HG03469 (cell line): ENCODE measurements around the gene KCNMB4.

Source experiments
- ATAC-seq: cut with Tn5 transposase; IDR thresholded peaks from one replicate; pipeline ENCODE4 v1.9.1; 2021; ENCODE audit warnings: mild to moderate bottlenecking, moderate library complexity, moderate number of reproducible peaks; ENCODE audit not compliant: unreplicated experiment

Gene KCNMB4

DNA sequence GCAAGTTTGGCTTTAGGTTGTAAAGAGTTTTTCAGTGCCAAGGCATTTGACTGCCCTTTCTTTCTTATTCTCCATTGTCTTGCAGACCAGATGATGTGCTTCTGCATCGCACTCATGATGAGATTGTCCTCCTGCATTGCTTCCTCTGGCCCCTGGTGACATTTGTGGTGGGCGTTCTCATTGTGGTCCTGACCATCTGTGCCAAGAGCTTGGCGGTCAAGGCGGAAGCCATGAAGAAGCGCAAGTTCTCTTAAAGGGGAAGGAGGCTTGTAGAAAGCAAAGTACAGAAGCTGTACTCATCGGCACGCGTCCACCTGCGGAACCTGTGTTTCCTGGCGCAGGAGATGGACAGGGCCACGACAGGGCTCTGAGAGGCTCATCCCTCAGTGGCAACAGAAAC is 64.3 kb downstream of the KCNMB4 start:
- no peak for ATAC-seq

DNA sequence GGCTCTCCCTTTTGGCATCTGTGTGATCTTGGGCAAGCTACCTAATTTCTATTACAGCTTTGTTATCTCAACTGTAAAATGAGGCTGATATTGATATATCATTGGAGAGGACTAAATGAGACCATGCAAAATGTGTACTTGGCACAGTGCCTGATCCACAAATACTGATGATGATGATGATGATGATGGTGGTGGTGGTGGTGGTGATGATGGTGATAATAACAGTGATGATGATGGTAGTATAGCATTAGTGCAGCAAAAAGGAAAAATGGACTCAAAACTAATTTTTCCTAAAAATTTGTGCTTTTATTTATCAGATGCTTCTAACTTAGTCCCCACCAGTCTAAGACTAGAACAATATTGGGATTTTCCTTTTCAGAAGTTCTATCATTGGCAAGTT is 70.7 kb downstream of the KCNMB4 start:
- no peak for ATAC-seq

DNA sequence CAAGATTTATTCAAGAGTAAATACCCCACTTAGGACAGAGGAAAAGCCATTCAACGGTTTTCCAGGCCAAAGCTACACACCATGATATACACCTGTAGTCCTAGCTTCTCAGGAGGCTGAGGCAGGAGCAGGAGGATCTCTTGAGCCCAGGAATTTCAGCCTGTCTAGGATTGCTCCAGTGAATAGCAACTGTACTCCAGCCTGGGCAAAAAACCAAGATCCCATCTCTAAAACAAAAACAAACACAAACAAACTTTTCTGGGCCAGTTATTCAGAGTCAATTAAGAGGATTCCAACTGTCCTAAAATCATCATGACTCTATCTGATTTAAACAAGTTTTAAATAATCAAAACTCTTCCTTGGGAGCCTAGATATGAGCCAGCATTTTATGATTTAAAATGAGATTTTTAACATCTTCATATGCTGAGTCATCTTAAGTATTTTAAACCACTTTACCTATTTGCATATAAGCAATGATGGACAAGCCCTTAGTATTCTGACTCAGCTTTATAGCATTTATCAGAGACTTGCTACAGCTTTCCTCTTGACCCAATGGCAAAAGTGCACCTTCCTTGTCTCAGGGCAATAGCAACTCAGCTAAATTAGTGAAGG is 77.1 kb downstream of the KCNMB4 start:
- ATAC-seq: no peak

DNA sequence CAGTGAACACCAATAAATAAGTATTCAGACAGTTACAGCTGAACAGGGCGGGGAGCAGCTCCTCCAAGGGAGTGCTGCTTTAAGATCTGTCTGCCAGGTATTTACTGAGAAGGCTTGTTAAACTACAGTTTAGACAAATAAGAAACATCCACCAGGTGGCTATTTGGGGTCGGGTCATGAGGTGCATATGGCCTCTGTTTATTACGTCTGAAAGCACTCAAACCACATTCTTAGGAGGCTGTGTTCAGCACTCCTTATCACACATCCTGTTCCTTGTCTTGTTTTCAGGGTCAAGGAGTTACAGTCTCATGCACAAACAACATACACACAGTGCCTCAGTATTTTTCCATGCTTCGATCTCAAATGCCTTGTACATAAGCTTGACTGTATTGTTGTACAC is 78.8 kb downstream of the KCNMB4 start:
- ATAC-seq: no peak

DNA sequence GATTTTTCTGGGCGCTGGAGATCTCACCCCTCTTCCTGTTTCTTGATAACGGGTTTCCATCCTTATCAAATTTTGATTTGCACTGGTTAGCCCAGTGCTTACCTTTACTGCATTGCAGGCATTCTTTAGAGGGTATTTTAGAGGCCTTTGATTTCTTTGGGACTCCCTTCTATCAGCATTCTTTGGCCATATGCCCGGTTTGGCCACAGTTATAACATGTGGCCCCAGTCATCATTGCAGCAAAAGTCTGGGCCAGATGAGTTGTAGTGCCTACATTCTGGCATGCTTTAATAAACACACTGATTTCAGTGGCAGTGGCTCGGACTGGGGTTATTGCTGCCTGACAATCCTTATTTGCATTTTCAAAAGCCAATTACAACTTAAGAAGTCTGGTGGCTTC is 82.3 kb downstream of the KCNMB4 start:
- no peak for ATAC-seq

DNA sequence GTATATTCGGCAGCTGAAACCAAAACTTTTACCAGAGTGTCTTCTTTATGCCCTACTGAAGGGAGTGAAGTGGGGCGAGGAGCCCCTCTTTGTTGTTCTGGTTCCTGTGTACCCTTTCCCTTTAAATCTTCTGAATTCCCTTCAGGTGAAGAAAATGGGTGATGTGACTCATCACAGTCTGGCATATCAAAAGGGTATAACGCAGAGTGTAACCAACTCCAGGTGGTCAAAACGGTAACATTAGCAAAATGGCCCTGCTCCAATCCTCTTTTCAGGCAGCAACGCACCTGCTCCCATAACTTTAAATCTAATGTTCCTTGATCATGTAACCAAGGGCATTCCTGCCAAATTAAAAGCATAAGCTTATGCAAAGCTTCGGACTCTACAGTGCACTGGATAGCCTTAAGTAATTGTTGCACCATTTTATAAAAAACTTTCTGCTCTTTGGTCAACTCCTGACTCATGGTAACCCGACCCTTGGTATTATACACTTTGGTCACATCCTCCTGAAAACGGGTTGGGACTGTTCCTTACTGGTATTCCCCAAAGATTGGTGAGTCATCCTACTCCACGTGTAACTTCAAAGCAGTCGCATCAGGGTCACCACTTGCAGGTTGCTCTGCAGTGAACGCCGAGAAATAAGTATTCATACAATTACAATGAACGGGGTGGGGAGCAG is 83.1 kb downstream of the KCNMB4 start:
- ATAC-seq: no peak

DNA sequence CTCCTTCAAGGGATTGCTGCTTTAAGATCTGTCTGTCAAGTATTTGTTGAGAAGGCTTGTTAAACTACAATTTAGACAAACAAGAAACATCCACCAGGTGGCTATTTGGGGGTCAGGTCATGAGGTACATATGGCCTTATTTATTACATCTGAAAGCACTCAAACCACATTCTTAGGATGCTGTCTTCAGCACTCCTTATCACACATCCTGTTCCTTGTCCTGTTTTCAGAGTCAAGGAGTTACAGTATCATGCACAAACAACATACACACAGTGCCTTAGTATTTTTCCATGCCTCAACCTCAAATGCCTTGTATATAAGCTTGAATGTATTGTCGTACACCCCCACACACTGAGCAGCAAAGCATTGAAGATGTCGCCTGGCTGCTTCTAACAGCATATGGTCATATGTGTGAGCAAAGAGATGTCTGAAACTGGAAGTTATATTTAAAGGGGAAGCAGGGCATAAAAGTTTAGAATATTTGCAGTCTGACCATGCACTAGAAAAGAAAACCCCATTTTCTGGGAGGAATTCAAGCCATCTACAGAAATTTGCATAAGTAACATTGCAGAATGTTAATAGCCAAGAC is 83.8 kb downstream of the KCNMB4 start:
- no peak for ATAC-seq

DNA sequence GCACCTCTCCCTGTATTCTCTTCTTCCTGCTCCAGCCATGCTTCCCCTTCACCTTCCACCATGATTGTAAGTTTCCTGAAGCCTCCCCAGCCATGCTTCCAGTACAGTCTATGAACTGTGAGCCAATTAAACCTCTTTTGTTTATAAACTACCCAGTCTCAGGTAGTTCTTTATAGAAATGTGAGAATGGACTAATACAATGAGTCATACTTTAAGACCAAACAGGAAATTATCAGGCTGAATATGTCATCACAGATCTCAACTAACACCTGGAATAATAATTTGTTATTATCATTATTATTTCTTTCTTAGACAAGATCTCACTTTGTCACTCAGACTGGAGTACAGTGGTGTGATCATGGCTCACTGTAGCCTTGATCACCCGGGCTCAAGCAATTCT is 85.4 kb downstream of the KCNMB4 start:
- ATAC-seq: no peak

DNA sequence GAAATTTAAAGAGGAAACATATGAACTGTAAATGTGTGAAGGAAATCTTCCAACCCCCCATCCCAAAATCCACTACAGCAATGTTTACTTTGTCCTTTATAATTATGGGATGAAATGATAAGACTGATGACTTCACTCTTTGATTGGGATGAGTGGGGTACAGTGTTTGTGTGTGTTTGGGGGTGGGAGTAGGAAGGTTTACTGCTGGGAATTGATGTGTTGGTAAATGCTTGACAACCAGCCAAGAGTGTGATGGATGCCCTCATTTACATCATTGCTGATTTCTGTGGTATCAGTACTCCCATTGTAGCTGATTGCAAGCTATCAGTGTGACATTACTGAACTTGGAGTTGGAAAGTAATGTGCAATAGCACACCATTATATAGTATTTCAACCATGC is 90.9 kb downstream of the KCNMB4 start:
- no peak for ATAC-seq

DNA sequence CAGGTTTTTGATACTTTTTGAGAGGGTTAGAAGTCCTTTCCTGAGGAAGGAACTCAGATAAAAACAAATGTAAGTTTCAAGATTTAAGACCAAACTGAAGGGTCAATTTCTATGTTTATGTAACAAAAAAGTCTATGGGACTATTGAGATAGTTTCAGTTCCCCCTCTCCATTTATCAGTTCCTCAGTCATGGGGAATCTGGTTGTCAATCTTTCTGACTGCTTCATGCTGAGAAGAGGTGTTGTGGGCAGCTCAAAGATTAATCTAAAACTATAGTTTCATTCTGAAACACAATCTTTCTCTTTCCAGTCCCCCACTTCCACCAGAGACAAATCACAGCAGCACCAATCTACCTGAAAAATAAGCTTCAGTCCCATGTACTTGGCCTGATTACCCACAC is 93.7 kb downstream of the KCNMB4 start:
- peak; percentile 88 for ATAC-seq

DNA sequence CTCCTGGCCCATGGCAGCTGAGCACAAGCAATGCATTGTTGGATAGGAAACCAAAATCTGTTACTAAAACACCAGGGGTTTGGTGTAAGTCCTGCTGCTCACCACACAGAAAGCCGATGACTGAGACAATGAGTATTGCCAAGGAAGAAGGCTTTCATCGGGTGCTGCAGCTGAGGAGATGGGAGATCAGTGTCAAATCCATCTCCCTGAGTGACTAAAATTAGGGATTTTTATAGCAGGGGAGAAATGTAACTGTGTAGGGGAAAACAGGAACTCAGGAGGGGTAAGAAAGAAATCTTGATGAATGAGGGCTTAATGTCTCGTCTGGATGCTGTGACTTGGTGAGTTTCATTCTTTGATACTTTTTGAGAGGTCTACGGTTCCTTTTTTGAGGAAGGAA is 97.9 kb downstream of the KCNMB4 start:
- ATAC-seq: no peak

DNA sequence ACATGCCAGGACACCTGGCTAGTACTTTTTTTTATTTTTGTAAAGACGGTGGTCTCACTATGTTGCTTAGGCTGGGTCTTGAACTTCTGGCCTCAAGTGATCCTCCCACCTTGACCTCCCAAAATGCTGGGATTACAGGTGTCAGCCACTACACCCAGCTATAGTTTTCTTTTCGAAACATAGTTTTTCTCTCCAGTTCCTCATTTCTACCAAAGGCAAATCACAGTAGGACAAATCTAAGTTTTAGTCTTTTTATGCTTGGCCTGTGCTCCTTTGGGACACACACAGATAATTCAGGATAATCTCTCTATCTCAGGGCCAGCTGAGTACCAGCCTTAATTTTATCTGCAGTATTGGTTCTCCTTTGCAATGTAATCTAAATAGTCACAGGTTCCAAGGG is 100.7 kb downstream of the KCNMB4 start:
- no peak for ATAC-seq

DNA sequence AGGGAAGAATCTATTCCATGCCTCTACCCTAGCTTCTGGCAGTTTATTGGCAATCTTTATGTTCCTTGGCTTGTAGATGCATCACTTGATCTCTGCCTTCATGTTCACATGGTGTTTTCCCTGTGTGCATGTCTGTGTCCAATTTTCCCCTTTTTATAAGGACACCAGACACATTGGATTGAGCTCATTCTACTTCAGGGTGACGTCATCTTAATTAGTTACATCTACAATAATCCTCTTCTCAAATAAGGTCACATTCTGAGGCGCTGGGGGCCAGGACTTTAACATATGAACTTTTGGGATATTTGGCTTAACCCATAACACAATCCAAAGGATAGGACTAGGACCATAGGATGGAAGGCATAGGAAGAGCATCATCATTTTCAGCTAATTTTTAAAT is 101.4 kb downstream of the KCNMB4 start:
- ATAC-seq: no peak

DNA sequence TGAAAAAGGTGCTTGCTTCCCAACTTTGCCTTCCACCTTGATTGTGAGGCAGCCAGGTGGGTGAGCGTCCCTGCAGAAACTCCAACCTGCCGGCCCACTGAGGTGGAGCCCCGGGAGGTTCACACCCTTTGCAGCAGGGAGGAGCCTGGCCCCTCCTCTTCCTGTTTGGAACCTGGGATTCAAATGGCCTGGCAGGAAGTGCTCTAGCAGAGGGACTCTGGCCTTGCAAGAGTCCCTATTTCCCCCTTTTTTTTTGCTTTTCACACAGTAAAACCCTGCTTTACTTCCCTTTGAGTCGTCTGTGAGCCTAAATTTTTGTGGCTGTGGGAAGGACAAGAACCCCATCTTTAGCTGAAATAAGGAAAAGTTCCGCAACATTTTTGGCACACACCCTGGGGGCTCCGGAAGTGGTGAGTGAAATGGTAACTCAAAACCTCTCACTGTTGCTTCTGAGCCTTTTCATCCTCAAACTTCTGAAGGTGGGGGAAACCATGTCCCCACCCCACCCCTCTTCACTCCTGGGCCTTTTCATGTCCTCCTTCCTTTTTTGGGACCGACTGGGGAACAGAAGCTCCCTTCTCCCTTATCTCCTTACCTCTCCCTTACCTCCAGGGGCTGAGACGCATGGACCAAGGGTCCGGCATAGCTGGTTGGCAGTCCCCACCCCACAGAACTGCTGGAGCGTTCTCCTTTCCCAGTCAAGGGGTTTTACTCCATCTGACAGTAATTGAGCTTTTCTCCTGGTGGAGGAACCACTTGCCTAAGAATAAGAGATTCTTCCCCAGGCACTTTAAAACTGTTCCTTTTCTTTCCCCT is 102.0 kb downstream of the KCNMB4 start:
- no peak for ATAC-seq

DNA sequence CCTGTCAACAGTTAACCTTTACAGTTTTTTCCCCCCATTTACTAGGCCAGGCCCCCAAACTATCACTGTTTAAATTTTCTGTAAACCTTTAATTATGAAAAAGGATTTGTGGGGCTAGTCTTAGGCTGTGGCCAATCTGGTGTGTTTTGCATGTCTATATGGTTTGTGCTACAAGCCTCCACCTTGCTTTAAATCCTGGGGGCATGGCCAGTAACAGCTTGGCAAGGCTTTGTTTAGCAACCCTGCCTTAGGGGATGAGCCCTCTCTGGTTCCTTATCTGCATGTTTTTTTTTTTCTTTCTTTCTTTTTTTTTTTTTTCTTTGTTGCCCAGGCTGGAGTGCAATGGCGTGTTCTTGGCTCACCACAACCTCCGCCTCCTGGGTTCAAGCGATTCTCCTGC is 102.7 kb downstream of the KCNMB4 start:
- ATAC-seq: no peak

DNA sequence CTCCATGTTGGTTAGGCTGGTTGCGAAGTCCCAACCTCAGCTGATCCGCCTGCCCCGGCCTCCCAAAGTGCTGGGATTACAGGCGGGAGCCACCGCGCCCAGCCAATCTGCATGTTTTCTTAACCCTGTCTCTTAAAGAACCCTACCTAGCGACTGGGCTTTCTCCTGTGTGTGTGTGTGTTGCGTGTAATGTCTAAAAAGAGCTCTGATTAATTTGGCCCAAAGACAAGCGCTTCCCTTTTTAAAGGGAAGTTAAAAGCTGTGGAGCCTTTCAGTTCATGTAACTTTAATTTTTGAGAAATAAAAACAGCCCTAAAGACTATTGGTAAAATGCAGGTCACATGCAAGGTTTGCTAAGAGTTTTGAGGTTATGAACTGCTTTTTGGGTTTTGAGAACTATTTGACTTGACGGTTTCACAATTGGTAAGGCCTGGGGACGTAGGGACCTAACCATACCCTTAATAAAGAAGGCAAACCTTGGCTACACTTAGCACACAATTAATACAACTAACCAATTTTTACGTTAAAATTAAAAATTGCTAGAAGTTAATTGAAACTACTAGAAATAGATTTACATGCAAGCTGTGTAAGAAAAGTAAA is 103.2 kb downstream of the KCNMB4 start:
- ATAC-seq: no peak

DNA sequence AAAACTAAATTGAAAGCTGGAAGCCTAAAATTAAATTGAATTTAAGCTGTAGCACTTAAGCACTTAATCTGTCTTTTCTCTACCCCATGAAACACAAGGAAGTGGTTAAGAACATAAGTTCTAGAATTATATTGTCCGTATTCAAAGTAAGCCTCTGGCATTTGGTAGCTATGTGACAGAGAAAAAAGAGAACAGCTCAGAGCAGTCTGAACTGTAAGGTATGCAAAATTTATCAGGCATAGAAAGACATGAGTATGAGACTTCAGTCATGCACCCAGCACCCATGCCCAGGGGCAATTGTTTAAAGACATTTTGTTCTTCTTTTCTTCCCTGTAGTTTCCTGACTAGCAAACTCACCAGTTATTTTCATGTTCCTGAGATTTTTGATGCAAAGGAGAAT is 116.7 kb downstream of the KCNMB4 start:
- no peak for ATAC-seq
